RWPE2 (cell line): ENCODE measurements around the gene E2F4.
A peak's percentile ranks its signal among the peaks of the same experiment; 100 is the strongest.

Experiments used
- ATAC-seq: fragments of 200-7000 bp; cut with Tn5 transposase; 3 replicates; pipeline ENCODE4 v1.9.1; 2021; ENCODE audit warnings: low read depth
- DNase-seq: peaks from one replicate; pipeline ENCODE4 v3.0.0-alpha.2; 2020; ENCODE audit warnings: low spot score
- H3K27ac ChIP-seq: fragments of 450-650 bp; 2 replicates; pipeline ENCODE4 v1.5.1; 2017; ENCODE audit warnings: mild to moderate bottlenecking; ENCODE audit not compliant: poor library complexity, severe bottlenecking
- H3K27me3 ChIP-seq: fragments of 250-450 bp; sonication (Bioruptor Pico); 2 replicates; pipeline ENCODE4 v1.5.1; 2021; ENCODE audit warnings: mild to moderate bottlenecking, moderate library complexity; ENCODE audit not compliant: insufficient read depth, poor library complexity, severe bottlenecking
- H3K36me3 ChIP-seq: fragments of 250-450 bp; sonication (Bioruptor Pico); 2 replicates; pipeline ENCODE4 v1.5.1; 2020; ENCODE audit warnings: low read depth, mild to moderate bottlenecking, moderate library complexity
- H3K4me1 ChIP-seq: fragments of 250-450 bp; sonication (Bioruptor Pico); 2 replicates; pipeline ENCODE4 v1.5.1; 2021; ENCODE audit warnings: mild to moderate bottlenecking, moderate library complexity; ENCODE audit not compliant: insufficient read depth, poor library complexity, severe bottlenecking
- H3K4me3 ChIP-seq: fragments of 250-450 bp; sonication (Bioruptor Pico); 2 replicates; pipeline ENCODE4 v1.5.1; 2021; ENCODE audit warnings: mild to moderate bottlenecking, moderate library complexity; ENCODE audit not compliant: severe bottlenecking
- H3K9me3 ChIP-seq: fragments of 250-450 bp; sonication (Bioruptor Pico); 2 replicates; pipeline ENCODE4 v1.5.1; 2021; ENCODE audit warnings: mild to moderate bottlenecking, moderate library complexity; ENCODE audit not compliant: severe bottlenecking
- CTCF ChIP-seq: fragments of 450-650 bp; IDR thresholded peaks from one replicate; pipeline ENCODE4 v1.5.1; 2017; ENCODE audit warnings: mild to moderate bottlenecking, moderate library complexity; ENCODE audit not compliant: poor library complexity, severe bottlenecking

The E2F4 gene

GRCh38 chr16:67199011-67199807 is 7.3 kb downstream of the E2F4 start, which contains the start of gene ELMO3:
Gene ELMO3, plus strand, starts transcription at chr16:67199131. Its CDS starts 196 bp downstream, at chr16:67199327.
- no peaks in the 10 kb centered on the region for H3K27me3 ChIP-seq
- peak within 1 kb of the TSS; percentile 78 for H3K27ac ChIP-seq
- peak within 1 kb of the TSS; percentile 48 for H3K4me3 ChIP-seq
- TF ChIP-seq CTCF = peak; percentile 81
- DNase-seq = no peak
- H3K36me3 ChIP-seq = peaks cover 75% of the 10 kb centered on the region
- peak; percentile 73 for ATAC-seq
- H3K9me3 ChIP-seq = no peaks in the 10 kb centered on the region
- peaks cover 6% of the 10 kb centered on the region for H3K4me1 ChIP-seq

- TF ChIP-seq CTCF = peak; percentile 80
- Histone ChIP-seq H3K27ac (peak overlapping the region; percentile 78), H3K4me3 (peak overlapping the region; percentile 48), H3K9me3 (no peaks in the 10 kb centered on the region), H3K27me3 (no peaks in the 10 kb centered on the region), H3K36me3 (peaks cover 69% of the 10 kb centered on the region), H3K4me1 (peaks cover 6% of the 10 kb centered on the region)
- ATAC-seq = peak; percentile 37
- DNase-seq = peak; percentile 64
These were observed 7.8 kb downstream of the E2F4 start for GRCh38 chr16:67199808-67200198.

GRCh38 chr16:67200491-67200890 is 8.5 kb downstream of the E2F4 start:
- Histone ChIP-seq H3K27me3 (no peaks in the 10 kb centered on the region), H3K27ac (peak overlapping the region; percentile 78), H3K36me3 (peaks cover 62% of the 10 kb centered on the region), H3K4me1 (peaks cover 6% of the 10 kb centered on the region), H3K4me3 (peak overlapping the region; percentile 48), H3K9me3 (no peaks in the 10 kb centered on the region)
- no peak for TF ChIP-seq CTCF
- no peak for ATAC-seq
- peak; percentile 61 for DNase-seq

GRCh38 chr16:67201411-67202345 is 9.7 kb downstream of the E2F4 start:
- Histone ChIP-seq H3K9me3 (no peaks in the 10 kb centered on the region), H3K4me3 (no peak overlapping the region), H3K27ac (no peak overlapping the region), H3K4me1 (peaks cover 9% of the 10 kb centered on the region), H3K27me3 (no peaks in the 10 kb centered on the region), H3K36me3 (peaks cover 51% of the 10 kb centered on the region)
- ATAC-seq (no peak), DNase-seq (peak; percentile 63)
- no peak for TF ChIP-seq CTCF
